Activated effector memory CD4-positive, alpha-beta T cell treated with anti-CD3 and anti-CD28 coated beads, Interleukin-2, amount 50 U/mL, for 16 hours (primary cell): Measurements from ENCODE around the gene NPPC.
"Not testable (repeated sequence)": the region's sequence is repeated elsewhere in the genome, so short reads cannot be mapped to it uniquely, and the experiment has no call there.

ENCODE experiments used
- DNase-seq: peaks from one replicate; pipeline ENCODE4 v3.0.0-alpha.2; 2020

NPPC gene, protein sequence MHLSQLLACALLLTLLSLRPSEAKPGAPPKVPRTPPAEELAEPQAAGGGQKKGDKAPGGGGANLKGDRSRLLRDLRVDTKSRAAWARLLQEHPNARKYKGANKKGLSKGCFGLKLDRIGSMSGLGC

DNA sequence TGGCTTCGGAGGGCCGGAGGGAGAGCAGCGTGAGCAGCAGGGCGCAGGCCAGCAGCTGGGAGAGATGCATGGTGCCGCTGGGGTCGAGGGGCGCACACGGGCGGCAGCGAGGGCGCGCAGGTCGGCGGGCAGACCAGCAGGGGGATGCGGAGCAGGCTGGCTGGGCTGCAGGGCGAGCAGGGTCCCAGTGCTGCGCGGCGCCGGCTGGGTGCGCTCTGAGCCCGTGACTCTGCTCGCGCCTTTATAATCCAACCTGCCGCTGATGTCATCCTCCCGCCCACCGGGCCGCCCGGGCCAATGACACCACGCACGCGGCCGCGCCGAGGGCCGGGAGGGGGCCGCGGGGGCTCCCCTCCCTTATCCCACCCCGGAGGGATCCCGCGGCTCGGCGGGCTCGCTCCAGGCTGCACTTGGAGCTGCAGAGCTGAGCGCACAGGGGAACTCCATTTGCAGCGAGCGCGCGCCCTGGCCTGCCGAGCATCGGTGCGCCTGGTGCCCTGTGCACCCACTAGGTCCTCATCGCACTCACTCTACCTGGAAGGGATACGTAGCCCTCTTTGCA, at the start of gene NPPC:
NPPC (minus strand) TSS at position 217 of the 562 bp plus-strand sequence; CDS start at position 70, 147 bp downstream.
- DNase-seq = peak; percentile 81

DNA sequence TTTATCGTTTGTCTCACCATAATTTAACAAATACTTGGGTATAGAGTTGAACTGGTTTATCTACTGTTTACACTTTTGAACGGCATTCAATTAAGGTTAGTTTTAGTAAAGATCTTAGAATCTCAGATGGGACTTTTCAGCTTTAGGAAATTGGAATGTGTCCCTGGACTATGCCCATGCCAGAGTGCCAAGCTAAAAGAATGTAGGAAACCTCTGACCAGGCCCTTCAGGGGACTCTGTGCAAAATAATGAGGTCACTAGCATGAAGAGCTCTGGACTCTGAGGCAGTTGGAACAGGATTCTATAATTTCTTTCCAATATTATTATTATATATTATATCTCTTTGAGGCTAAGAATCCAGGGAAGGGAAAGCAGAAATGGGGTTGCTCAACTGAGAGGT, 48.8 kb upstream of the NPPC start:
- DNase-seq = no peak

DNA sequence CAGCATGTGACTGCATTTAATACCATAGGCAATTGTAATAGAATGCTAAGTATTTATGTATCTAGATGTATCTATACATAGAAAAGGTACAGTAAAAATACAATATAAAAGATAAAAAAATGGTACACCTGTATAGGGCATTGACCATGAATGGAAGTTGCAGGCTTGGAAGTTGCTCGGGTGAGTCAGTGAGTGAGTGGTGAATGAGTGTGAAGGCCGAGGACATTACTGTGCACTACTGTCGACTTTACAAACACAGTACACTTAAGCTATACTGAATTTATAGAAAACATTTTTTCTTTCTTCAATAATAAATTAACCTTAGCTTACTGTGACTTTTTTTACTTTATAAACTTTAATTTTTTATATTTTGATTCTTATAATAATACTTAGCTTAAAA, 44.3 kb upstream of the NPPC start:
- DNase-seq = no peak

DNA sequence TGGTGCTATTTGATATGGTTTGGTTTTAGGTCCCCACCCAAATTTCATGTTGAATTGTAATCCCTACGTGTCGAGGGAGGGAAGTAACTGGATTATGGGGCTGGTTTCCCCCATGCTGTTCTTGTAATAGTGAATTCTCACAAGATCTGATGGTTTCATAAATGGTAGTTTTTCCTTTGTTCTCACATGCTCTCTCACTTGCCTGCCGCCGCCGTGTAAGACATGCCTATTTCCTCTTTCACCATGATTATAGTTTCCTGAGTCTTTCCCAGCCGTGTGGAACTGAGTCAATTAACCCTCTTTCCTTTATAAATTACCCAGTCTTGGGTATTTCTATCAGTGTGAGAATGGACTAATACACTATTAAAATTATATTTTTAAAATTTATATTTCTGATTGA, 42.6 kb upstream of the NPPC start:
- DNase-seq = no peak

DNA sequence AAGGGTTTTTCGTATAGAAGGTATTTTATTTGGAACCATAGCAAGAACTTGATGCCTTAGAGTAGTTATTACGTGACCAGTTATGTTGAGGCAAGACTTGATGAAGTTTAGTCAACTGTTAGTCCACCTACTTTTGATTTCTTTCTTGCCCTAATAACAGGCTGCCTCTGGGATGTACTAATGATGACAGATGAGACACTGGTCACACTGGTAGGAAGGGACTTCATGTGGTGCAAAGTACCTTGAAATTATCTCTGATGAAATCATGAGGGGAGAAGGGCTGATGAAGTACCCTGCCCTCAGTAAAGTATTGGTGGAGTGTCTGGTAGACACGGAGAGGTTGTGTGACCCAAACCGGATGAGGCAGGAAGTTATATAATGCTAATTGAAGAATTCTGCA, 40.7 kb upstream of the NPPC start:
- DNase-seq = no peak

DNA sequence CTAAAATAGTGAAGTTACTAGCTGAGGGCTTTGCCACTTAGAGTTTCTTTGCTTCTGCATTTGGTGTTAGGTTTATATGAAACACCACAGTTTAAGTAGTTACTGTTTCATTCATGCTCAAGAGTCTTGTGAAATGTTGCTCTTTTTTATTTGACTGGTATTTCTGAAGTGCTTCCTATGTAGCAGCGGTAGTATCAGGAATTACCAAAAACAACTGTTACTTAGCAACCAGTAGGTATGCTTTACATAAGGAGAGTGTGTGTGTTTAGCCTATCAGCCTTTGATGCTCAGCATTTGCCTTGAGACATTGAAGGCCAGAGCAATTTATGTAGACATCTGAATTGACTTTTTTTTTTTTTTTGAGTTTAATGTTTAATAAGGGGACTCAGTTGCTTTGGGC, 38.9 kb upstream of the NPPC start:
- no peak for DNase-seq

DNA sequence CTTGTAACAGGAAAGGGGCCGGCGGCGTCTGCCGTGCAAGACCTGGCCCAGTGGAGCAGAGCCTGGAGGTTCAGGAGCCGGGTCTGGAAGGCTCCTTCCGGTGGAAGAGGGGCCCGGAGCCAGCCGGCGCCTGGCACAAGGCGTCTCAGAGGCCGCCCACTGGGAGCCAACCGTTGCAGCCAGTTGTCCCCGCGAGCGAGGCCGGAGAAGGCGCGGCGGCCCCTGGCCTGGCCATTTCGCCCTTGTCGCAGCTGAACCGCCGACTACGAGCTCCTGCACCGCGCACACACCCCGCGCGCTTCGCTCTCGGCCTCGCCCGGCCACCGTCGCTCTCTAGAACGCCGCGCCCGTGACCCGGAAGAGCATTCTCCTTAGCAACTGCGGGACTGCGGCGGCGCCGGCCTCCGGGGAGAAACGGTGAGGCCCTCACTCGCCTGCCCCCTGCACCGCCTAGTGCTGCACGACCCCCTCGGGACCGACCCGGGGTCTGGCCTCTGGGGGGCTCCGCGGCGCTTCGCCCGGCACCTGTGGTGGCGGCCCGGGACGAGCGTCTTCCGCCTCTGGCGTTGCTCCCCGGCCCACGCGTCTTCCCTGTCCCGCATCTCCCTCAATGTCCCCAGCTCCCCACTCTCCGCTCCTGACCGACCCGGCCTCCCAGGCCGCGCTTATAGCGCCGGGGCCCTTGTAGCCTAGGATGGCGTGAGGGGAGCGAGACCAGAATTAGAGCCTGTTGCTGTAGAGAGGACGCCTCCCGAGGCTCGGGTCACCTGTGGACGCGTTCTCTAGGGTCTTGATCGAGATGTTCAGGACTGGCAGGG, 35.4 kb upstream of the NPPC start, which contains the start of gene DIS3L2:
DIS3L2 (plus strand) TSS at position 365 of the 818 bp plus-strand sequence. CDS start 53,215 bp downstream, outside the sequence.
- peak; percentile 91 for DNase-seq

DNA sequence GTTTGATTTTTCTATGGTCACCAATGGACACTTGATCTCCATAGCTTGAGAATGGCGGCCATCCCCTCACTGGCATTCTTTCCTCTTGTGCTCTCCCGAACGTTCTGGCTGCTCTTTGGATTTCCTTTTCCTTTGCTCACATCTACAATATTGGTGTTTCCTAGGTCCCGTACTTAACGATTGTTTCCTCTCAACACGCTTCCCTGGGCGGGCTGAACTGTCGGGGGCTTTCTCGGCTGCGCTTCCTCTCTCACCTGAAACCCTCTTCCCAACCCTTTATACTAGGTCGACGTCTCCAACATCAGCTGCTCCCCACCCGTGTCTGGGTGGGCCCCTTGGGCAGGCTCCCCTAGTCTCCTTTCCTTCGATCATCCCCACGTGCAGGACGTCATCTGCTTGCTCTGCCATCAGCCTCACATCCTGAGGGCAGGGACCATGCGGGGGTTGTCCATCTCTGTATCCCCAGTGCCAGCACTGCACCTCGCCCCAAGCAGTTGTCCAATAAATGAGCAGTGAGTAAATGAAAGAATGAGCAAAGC, 34.7 kb upstream of the NPPC start:
- DNase-seq = no peak

DNA sequence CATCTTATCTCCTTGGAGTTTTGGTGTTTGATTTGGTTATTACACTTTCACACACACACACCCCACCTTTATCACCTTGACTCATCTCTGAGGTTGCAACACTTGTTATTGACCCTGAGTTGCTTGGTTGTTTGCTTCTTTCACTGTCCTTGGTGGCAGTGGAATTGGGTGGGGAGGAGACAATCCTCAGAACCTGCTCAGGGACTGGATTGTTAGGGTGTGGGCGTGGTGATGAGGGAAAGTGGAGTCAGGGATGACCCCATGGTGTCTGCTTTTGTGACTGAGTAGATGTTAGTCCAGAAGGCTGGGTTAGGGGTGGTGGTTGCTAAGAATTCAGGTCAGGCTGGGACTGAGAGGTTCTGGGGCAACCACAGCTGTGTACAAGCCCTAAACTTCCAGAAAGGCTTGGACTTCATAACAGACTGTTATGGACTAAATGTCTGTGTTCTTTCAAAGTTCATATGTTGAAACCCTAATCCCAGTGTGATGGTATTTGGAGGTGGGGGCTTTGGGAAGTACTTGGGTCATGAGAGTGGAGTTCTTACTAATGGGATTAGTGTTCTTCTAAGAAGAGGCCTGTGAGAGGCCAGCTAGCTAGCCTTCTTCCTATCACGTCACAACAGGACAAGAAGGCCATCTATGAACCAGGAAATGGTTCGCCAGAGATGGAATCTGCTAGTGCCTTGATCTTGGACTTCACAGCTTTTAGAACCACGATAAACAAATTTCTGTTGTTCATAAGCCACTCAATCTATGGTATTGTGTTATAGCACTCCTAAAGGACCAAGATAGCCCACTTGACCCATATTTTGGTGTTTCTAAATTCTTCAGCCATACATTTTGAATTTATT, 31.9 kb upstream of the NPPC start:
- no peak for DNase-seq

DNA sequence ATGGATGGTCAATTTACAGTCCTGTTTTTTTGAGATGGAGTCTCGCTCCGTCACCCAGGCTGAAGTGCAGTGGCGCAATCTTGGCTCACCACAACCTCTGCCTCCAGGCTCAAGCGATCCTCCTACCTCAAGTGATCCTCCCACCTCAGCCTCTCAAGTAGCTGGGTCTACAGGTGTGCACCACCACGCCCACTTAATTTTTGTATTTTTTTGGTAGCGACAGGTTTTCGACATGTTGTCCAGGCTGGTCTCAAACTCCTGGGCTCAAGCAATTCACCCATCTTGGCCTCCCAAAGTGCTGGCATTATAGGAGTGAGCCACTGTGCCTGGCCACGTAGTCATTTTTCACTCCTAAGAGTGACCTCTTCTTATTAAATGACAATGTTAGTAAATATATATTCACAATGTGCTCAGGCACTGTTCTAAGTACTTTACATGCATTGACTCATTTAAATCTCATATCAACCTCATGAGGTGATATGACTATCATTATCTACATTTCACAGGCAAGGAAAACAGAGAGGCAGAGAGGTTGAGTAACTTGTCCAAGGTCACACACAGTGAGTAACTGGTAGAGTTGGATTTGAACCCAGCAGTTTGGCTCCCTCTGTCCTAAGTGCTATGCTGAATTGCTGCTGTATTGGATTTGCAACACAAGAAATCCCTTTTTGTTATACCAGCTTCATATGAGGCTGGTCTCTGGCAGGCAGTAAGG, 29.7 kb upstream of the NPPC start:
- no peak for DNase-seq

DNA sequence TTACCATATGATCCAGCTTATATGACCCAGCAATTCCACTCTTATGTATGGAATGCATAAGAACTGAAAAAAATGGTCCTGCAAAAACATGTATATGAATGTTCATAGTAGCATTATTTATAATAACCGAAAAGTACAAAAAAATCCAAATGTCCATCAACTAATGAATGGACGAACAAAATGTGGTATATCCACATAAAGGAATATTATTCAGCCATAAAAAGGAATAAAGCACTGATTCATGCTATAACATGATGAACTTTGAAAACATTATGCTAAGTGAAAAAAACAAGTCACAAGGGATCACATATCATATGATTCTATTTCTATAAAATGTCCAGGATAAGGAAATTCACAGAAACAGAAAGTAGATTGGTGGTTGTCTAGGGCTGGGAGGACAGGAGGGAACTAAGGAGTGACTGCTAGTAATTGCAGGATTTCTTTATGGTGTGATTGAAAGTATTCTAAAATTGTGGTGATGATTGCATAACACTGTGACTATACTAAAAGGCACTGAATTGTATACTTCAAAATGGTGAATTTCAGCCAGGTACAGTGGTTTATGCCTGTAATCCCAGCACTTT, 25.3 kb upstream of the NPPC start:
- no peak for DNase-seq

DNA sequence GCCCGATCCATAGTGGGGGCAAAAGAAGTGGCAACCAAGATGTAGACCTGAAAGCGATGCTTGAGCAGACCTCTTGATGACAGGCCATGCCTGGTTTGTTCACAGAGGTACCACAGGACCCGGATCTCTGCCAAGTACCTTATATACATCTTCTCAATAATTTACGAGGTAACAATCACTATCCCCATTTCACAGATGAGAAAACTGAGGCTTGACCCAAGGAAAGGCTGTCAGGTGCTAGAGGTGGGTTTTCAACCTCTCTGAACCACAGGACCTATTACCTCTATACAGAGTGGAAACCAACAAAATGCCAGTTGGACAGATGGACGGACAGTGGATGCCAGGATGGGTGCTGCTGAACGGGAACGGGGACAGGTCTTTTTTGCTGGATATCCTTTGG, 21.5 kb upstream of the NPPC start:
- no peak for DNase-seq

DNA sequence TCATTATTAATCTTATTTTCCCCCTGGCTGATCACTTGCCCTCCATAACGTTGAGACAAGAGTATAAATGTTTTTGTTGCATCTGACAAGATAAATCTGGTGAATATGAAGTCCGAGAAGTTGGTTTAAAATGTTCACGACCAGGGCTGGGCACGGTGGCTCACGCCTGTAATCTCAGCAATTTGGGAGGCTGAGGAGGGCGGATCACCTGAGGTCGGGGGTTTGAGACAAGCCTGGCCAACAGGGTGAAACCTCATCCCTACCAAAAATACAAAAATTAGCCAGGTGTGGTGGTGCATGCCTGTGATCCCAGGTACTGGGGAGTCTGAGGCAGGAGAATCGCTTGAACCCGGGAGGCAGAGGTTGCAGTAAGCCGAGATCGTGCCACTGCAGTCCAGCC, 20.9 kb upstream of the NPPC start:
- DNase-seq = not testable (repeated sequence)

DNA sequence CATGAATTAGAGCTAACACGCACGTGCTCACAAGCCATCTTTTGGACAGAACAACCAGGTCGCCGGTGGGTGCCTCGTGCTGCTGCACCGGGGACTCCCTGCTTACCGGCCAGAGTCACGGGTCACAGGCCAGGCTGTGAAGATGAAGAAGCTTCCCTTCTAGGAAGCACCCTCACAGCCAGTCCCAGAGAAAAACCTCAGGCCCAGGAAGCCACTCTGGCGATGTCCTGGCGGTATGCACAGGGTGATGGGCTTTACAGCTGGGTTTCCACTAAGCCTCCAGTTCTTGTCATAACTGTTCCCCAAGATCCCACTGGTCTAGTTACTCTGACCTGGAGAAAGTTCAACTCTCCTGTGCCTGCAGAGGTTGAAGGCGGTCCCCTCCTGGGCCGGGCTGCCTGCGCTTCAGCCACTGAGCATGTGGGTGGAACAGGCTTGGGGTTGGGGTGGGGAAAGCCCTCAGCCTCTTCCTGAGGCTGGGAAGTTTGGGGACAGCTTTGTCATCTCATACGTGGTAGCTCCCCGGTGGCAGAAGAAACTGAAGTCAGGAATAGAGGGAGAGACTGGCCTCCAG, 20.1 kb upstream of the NPPC start:
- no peak for DNase-seq

DNA sequence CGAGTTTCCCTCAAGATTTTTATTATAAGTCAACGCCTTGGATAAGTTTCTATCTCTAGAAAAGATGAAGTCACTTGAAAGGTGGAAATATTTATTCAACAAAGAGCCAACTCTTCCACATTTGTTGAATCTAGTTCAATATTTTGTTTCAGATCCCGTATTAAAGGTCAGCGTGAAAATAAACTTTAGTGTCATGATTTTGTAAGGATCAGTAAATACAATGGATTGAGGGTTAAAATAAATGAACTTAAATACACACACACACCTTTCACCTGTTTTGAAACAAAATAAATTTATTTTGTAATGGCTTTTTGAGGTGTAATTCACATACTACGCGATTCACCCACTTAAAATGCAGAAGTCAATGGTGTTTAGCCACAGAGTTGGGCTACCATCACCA, 16.0 kb upstream of the NPPC start:
- no peak for DNase-seq

DNA sequence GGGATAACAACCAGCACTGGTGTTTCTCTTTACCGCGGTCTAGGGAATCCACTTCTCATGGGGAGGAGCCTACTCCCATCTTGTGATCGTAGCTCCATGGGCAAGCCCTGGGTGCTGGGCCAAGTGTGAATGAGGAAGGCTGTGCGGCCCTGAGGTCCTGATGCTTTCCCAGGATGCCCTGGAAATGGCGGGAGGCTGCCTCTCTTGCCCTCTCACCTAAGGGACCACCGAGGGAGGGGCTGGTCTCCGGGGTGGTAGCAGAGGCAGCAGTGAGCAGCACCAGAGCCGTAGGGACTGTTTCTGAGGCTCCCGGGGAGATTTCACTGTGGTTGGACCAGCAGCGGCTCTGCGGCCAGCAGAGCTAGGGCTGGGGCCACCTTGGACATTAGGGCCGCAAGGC, 15.5 kb upstream of the NPPC start:
- no peak for DNase-seq

DNA sequence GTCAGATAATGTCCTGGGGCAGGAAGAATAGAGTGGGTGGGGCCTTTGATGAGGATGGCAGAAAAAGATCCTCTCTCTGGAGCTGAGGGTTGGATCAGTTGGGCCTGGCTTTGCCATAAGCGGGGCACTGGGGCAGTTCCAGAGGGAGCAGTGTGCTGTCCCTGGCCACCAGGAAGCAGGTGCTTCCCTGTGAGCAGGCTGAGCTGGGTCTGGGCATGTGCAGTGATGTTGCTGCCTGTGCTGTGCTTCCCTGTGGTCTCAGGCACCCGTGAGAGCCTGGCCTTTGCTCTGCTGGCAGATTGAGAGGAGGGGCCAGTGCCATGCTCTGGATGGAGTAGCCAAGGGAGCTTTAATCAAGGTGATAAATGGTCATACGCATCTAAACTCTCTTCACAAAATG, 14.6 kb upstream of the NPPC start:
- no peak for DNase-seq

DNA sequence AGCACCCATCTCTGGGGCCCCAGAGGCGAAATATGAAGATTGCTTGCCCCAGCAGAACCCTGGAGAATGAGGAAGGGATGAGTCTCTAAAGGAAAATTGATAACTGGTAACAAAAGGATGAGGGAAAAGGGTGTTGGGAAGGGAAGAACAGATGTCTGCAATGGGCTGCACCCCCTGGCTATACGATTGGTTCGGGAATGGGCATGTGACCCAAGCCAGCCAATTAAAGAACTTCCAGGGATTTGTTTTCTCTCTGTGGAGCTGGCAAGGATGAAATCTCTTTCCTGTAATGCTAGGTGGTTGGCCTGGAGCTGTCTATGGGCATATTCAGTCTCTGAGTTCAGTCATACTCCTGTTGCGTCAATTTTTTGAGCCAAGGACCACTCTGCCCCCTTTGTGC, 12.8 kb upstream of the NPPC start:
- DNase-seq = no peak

DNA sequence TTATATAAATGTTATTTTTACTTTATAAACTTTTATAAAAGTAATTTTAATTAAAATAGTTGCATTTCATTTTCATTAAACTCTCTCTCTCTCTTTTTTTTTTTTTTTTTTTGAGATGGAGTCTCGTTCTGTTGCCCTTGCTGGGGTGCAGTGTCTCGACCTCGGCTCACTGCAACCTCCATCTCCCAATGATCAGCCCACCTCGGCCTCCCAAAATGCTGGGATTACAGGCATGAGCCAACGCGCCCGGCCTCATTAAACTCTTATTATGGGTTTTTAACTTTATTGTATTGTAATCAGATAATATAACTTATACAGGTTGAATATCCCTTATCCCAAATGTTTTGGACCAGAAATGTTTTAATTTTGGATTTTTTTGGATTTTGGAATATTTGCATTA, 10.9 kb upstream of the NPPC start:
- DNase-seq = no peak

DNA sequence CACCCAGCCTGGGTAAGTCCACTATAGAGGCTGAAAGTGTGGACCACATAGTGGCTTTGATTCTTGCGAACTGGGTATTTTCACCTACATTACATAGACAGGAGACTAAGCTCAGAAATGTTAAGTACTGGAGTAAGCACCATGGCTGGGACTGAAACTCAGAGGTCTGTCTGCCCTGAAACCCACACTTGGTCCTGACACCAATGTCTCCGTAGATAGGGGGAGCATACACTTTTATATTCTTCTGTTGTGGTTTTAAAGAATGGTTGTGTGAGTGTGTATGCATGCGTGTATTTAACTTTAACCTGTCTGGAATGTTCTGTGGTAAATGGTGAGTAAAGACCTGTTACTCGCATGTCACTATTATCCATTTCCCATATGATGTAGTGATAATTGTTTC, 10.3 kb upstream of the NPPC start:
- no peak for DNase-seq

DNA sequence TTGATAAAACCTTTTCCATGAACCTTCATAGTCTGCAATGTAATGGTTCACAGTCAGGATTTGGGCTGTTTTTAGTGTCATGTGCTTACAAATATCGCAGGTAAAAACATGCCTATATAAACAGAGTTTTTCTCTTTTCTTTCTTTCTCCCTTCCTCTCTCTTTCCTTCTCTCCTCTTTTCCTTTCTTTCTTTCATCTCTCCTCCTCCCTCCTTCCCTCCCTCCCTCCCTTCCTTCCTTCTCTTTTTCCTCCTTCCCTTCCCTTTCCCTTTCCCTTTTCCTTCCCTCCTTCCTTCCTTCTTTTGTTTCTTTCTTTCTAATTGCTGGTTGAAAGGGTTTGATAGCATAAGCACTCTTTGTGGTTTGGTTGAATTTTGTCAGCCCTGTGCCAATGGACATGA, 9.6 kb upstream of the NPPC start:
- no peak for DNase-seq

DNA sequence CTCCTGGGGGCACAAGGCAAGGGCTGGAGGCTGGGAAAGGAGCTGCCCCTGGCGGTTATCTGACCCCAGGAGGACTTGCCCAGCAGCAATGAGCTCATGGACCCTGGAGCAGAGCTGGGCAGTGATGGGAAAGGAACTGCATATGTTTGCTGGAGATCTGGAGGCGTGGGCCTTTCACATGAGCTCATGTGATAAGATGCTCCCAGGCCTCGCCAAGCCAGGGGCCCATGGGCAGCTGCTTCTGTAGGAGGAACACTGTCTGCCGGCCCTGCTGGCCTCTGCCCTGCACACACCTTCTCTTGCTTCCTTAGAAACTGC, 9.0 kb upstream of the NPPC start:
- no peak for DNase-seq
